ENCODE measurements around the gene PARD3.
"Not testable (repeated sequence)": the region's sequence is repeated elsewhere in the genome, so short reads cannot be mapped to it uniquely, and the experiment has no call there.

DNA sequence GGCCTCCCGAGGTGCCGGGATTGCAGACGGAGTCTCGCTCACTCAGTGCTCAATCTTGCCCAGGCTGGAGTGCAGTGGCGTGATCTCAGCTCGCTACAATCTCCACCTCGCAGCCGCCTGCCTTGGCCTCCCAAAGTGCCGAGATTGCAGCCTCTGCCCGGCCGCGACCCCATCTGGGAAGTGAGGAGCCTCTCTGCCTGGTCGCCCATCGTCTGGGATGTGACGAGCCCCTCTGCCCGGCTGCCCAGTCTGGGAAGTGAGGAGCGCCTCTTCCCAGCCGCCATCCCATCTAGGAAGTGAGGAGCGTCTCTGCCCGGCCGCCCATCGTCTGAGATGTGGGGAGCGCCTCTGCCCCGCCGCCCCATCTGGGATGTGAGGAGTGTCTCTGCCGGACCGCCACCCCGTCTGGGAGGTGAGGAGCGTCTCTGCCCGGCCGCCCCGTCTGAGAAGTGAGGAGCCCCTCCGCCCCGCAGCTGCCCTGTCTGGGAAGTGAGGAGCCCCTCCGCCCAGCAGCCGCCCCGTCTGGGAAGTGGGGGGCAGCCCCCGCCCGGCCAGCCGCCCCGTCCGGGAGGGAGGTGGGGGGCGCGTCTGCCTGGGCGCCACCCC is 462.4 kb downstream of the PARD3 start:
- TF ChIP-seq, protein P1, sequence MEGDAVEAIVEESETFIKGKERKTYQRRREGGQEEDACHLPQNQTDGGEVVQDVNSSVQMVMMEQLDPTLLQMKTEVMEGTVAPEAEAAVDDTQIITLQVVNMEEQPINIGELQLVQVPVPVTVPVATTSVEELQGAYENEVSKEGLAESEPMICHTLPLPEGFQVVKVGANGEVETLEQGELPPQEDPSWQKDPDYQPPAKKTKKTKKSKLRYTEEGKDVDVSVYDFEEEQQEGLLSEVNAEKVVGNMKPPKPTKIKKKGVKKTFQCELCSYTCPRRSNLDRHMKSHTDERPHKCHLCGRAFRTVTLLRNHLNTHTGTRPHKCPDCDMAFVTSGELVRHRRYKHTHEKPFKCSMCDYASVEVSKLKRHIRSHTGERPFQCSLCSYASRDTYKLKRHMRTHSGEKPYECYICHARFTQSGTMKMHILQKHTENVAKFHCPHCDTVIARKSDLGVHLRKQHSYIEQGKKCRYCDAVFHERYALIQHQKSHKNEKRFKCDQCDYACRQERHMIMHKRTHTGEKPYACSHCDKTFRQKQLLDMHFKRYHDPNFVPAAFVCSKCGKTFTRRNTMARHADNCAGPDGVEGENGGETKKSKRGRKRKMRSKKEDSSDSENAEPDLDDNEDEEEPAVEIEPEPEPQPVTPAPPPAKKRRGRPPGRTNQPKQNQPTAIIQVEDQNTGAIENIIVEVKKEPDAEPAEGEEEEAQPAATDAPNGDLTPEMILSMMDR (IDR thresholded peaks at IDR 0.05; ENCODE audit: poor library complexity, severe bottlenecking), result not testable (repeated sequence)
- TF ChIP-seq MXI1 (conservative IDR thresholded peaks at IDR 0.05; ENCODE audit: poor library complexity, severe bottlenecking); SMC3 (conservative IDR thresholded peaks at IDR 0.05; ENCODE audit: poor library complexity); EZH2 (IDR thresholded peaks at IDR 0.05; ENCODE audit: borderline replicate concordance, insufficient read depth, low read length, poor library complexity, severe bottlenecking); POLR2AphosphoS5 (IDR thresholded peaks at IDR 0.05): not testable (repeated sequence)
